WI38 (cell line): ENCODE results near the gene DRD1.

Experiments used
- H3K4me3 ChIP-seq: 2 replicates; pipeline ENCODE4 v1.5.1; 2011; ENCODE audit warnings: low read depth, mild to moderate bottlenecking, control low read depth, low read length
- CTCF ChIP-seq: IDR thresholded peaks from 2 replicates; pipeline ENCODE4 v1.5.1; 2012; ENCODE audit warnings: low read depth, mild to moderate bottlenecking, control low read depth, low read length

The DRD1 gene

GRCh38 chr5:175444060-175444904 lies at the start of gene DRD1:
TSS of gene DRD1 (minus strand) at chr5:175444182. CDS start at chr5:175443099, 1,083 bp downstream.
- H3K4me3 ChIP-seq: peak within 1 kb of the TSS; percentile 45
- TF ChIP-seq CTCF: peak; percentile 69

- H3K4me3 ChIP-seq: no peak overlapping the region
- no peak for TF ChIP-seq CTCF
These were observed 49.7 kb upstream of the DRD1 start for GRCh38 chr5:175493726-175494125.

- no peak for TF ChIP-seq CTCF
- no peak overlapping the region for H3K4me3 ChIP-seq
These were observed 49.3 kb upstream of the DRD1 start for GRCh38 chr5:175493260-175493659.

- no peak for TF ChIP-seq CTCF
- H3K4me3 ChIP-seq: no peak overlapping the region
These were observed 47.2 kb upstream of the DRD1 start for GRCh38 chr5:175491223-175491622.

GRCh38 chr5:175489693-175490443 lies 45.9 kb upstream of the DRD1 start:
- no peak for TF ChIP-seq CTCF
- no peak overlapping the region for H3K4me3 ChIP-seq

- no peak for TF ChIP-seq CTCF
- H3K4me3 ChIP-seq: no peak overlapping the region
These were observed 43.7 kb upstream of the DRD1 start for GRCh38 chr5:175487514-175488222.
